ENCODE results near the gene MMS19.

The MMS19 gene

GRCh38 chr10:97542169-97543024 lies 44.2 kb upstream of the MMS19 start:
- peak; percentile 51 for DNase-seq
- Histone ChIP-seq H3K4me3 (ENCODE audit: low read depth, low read length) (no peak overlapping the region), H3K9me3 (no peaks in the 10 kb centered on the region), H3K4me1 (peaks cover 23% of the 10 kb centered on the region), H3K36me3 (no peaks in the 10 kb centered on the region), H3K27me3 (no peaks in the 10 kb centered on the region)
- TF ChIP-seq, protein P1, sequence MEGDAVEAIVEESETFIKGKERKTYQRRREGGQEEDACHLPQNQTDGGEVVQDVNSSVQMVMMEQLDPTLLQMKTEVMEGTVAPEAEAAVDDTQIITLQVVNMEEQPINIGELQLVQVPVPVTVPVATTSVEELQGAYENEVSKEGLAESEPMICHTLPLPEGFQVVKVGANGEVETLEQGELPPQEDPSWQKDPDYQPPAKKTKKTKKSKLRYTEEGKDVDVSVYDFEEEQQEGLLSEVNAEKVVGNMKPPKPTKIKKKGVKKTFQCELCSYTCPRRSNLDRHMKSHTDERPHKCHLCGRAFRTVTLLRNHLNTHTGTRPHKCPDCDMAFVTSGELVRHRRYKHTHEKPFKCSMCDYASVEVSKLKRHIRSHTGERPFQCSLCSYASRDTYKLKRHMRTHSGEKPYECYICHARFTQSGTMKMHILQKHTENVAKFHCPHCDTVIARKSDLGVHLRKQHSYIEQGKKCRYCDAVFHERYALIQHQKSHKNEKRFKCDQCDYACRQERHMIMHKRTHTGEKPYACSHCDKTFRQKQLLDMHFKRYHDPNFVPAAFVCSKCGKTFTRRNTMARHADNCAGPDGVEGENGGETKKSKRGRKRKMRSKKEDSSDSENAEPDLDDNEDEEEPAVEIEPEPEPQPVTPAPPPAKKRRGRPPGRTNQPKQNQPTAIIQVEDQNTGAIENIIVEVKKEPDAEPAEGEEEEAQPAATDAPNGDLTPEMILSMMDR (IDR thresholded peaks at IDR 0.05; ENCODE audit: low read depth, low read length) = no peak

DNA sequence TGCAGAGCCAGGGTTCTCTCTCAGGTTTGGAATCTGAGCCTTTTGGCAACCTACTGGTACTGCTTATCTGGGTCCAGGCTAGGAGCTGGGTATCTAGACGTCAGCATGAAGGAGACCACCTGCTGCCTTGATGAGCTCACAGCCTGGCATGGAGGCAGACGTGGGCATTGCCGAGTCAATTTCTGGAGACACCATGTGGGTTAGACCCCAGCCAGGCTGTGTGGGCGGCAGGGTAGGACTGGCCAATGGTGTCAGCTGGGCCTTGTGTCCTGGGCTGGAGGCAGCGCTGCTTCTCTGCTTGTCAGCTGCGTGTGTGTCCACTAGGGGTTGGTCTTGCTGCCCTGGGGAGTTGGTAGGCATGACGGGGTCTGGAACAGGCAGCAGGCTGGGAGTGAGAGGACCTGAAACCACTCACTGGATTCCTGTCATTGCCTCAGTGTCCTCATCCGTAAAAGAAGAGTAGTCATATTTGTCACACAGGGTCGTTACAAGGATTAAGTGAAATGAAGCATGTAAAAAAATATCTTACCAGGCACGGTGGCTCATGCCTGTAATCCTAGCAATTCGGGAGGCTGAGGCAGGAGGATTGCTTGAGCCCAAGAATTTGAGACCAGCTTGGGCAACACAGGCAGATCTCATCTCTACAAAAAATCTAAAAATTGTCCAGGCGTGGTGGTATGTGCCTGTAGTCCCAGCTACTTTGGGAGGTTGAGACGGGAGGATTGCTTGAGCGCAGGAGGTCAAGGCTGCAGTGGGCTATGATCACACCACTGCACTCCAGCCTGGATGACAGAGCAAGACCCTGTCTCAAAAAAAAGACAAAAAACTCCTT lies 42.7 kb upstream of the MMS19 start:
- no peaks in the 10 kb centered on the region for H3K9me3 ChIP-seq
- H3K36me3 ChIP-seq = no peaks in the 10 kb centered on the region
- H3K4me1 ChIP-seq = peaks cover 23% of the 10 kb centered on the region
- DNase-seq = no peak
- TF ChIP-seq, protein P1 (IDR thresholded peaks at IDR 0.05; ENCODE audit: low read depth, low read length) = no peak
- H3K4me3 ChIP-seq (ENCODE audit: low read depth, low read length) = no peak overlapping the region
- H3K27me3 ChIP-seq = no peaks in the 10 kb centered on the region

DNA sequence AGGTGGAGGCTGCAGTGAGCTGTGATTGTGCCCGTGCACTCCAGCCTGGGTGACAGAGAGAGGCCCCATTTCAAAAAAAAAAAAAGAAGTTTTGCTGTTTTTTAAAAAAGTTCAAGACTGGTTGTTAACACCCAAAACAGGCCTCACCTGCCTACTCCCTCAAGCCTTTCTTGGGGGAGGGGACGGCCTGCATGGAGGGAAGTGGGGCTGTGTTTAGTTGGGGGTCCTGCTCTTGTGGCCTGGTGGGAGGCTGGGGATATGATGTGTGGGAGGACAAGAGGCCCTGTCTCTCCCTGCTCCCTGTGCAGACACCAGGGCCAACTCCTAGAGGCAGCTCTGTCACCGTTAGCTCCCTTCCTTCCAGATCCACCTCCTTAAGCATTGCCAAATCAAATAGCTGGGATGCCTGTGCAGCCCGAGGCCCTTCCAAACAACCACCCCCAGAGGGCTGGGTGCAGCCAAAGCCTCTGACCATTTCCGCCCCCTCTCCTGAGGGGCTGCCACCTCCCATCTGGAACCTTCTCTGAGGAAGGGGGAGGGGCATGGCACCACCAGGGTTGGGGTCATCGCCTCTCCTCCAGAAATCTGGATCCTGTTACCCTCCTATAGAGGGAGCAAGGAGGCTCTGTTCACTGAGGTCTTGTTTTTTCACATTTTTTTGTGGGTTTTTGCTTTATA lies 41.4 kb upstream of the MMS19 start:
- no peaks in the 10 kb centered on the region for H3K9me3 ChIP-seq
- H3K4me3 ChIP-seq (ENCODE audit: low read depth, low read length) = no peak overlapping the region
- TF ChIP-seq, protein P1 (IDR thresholded peaks at IDR 0.05; ENCODE audit: low read depth, low read length) = no peak
- H3K4me1 ChIP-seq = peaks cover 23% of the 10 kb centered on the region
- DNase-seq = no peak
- H3K27me3 ChIP-seq = no peaks in the 10 kb centered on the region
- no peaks in the 10 kb centered on the region for H3K36me3 ChIP-seq

- DNase-seq = peak; percentile 45
- Histone ChIP-seq H3K9me3 (no peaks in the 10 kb centered on the region), H3K36me3 (no peaks in the 10 kb centered on the region), H3K4me1 (peaks cover 23% of the 10 kb centered on the region), H3K27me3 (no peaks in the 10 kb centered on the region), H3K4me3 (ENCODE audit: low read depth, low read length) (no peak overlapping the region)
- TF ChIP-seq, protein P1 (IDR thresholded peaks at IDR 0.05; ENCODE audit: low read depth, low read length) = no peak
Measured at GRCh38 chr10:97538839-97539238, 40.6 kb upstream of the MMS19 start.

- TF ChIP-seq, protein P1 (IDR thresholded peaks at IDR 0.05; ENCODE audit: low read depth, low read length) = no peak
- Histone ChIP-seq H3K36me3 (no peaks in the 10 kb centered on the region), H3K27me3 (no peaks in the 10 kb centered on the region), H3K9me3 (no peaks in the 10 kb centered on the region), H3K4me1 (peaks cover 22% of the 10 kb centered on the region), H3K4me3 (ENCODE audit: low read depth, low read length) (no peak overlapping the region)
- no peak for DNase-seq
Measured at GRCh38 chr10:97538411-97538810, 40.2 kb upstream of the MMS19 start.
